HCT116 (cell line): ENCODE data around the gene FAM124B. TPM values are rescaled to one million over a fixed set of nuclear protein-coding genes. Genes with fewer than 3 reads are reported as not detected.

Experiments
- total RNA-seq: library from RNA; stranded (reverse); gene quantifications from one replicate; pipeline ENCODE4 v1.2.1, GENCODE V29; 2021; ENCODE audit not compliant: unreplicated experiment

Gene FAM124B
- total RNA-seq, 1 experiment from 2014 or later, result not detected

Other genes starting within 250 kb of the FAM124B start
- 95.7 TPM for gene CUL3, start 183.3 kb upstream of the FAM124B start, total RNA-seq